Caco-2 (cell line): Measurements from ENCODE around the gene WARS2. TPM values are rescaled to one million over a fixed set of nuclear protein-coding genes. Genes with fewer than 3 reads are reported as not detected.

Source experiments
- BruUV-seq: library from RNA; stranded (reverse); fragments of 400-500 nt; replicated peaks from 2 replicates; lab custom pipeline; 2021; lab: Mats Ljungman, UMichigan
- CTCF ChIA-PET: fragments of 300-600 bp; sonication (Branson Sonifier 250); formaldehyde crosslinking; loops from one replicate; lab custom pipeline; 2022; ENCODE audit warnings: antibody characterized with exemption; lab: Charles Lee
- POLR2A ChIA-PET: fragments of 300-600 bp; sonication (Branson Sonifier 250); formaldehyde crosslinking; loops from one replicate; lab custom pipeline; 2022; ENCODE audit warnings: antibody characterized with exemption; lab: Charles Lee
- DNase-seq, 2 experiments: peaks; one replicate each; pipeline versions ENCODE4 v3.0.0 to v3.0.0-alpha.2; 2020 to 2022
- H3K27me3 ChIP-seq: replicated peaks from 2 replicates; pipeline ENCODE4 v1.6.0; 2011; ENCODE audit warnings: low read length; ENCODE audit not compliant: control insufficient read depth, insufficient read depth
- H3K36me3 ChIP-seq: 2 replicates; pipeline ENCODE4 v1.5.1; 2011; ENCODE audit warnings: low read length; ENCODE audit not compliant: control insufficient read depth, insufficient read depth
- H3K4me1 ChIP-seq: fragments of 250-450 bp; sonication (Bioruptor Pico); 2 replicates; pipeline ENCODE4 v1.5.1; 2020; ENCODE audit warnings: mild to moderate bottlenecking
- H3K4me3 ChIP-seq: 2 replicates; pipeline ENCODE4 v1.5.1; 2011; ENCODE audit warnings: low read depth, mild to moderate bottlenecking, control low read depth, low read length
- H3K9me3 ChIP-seq: fragments of 250-450 bp; sonication (Bioruptor Pico); 2 replicates; pipeline ENCODE4 v1.5.1; 2020; ENCODE audit warnings: mild to moderate bottlenecking, moderate library complexity
- H3K27ac Mint-ChIP-seq: one replicate; pipeline ENCODE4 v1.8.0; 2022; ENCODE audit warnings: mixed read lengths; ENCODE audit not compliant: unreplicated experiment
- H3K27me3 Mint-ChIP-seq: one replicate; pipeline ENCODE4 v1.8.0; 2022; ENCODE audit warnings: mixed read lengths; ENCODE audit not compliant: insufficient read depth, unreplicated experiment
- H3K36me3 Mint-ChIP-seq: one replicate; pipeline ENCODE4 v1.8.0; 2022; ENCODE audit warnings: mild to moderate bottlenecking, mixed read lengths; ENCODE audit not compliant: insufficient read depth, unreplicated experiment
- H3K4me1 Mint-ChIP-seq: one replicate; pipeline ENCODE4 v1.8.0; 2022; ENCODE audit warnings: low read depth, mixed read lengths; ENCODE audit not compliant: unreplicated experiment
- H3K4me3 Mint-ChIP-seq: one replicate; pipeline ENCODE4 v1.8.0; 2022; ENCODE audit warnings: mild to moderate bottlenecking, moderate library complexity, mixed read lengths; ENCODE audit not compliant: unreplicated experiment
- H3K9me3 Mint-ChIP-seq: one replicate; pipeline ENCODE4 v1.8.0; 2022; ENCODE audit warnings: mixed read lengths; ENCODE audit not compliant: unreplicated experiment
- CTCF ChIP-seq, 2 experiments: fragments of 200-600 bp in 1 of 2; IDR thresholded peaks; 1 replicate in 1 of 2; 2 replicates in 1 of 2; pipeline versions ENCODE4 v1.5.1 to v1.8.0; 2011 to 2022; ENCODE audit warnings: antibody characterized with exemption in 1 of 2, control low read depth in 1 of 2, inconsistent platforms in 1 of 2, low read depth in 1 of 2, low read length in 1 of 2, mild to moderate bottlenecking in 1 of 2, moderate library complexity in 1 of 2; ENCODE audit not compliant: insufficient read depth in 1 of 2, severe bottlenecking in 1 of 2, unreplicated experiment in 1 of 2
- intact Hi-C: fragments of 100-400 bp; cut with micrococcal nuclease; formaldehyde crosslinking; loops from one replicate; pipeline ENCODE4 v1.10.0; 2022; ENCODE audit not compliant: unreplicated experiment
- total RNA-seq: library from RNA; stranded (reverse); gene quantifications from 2 replicates; pipeline ENCODE4 v1.2.3, GENCODE V29; 2022

Gene WARS2
- total RNA-seq, 1 experiment from 2014 or later, result 11.9 TPM

- DNase-seq, result no peak
- Mint-ChIP-seq H3K9me3 (no peaks in the 10 kb centered on the region), H3K27me3 (no peaks in the 10 kb centered on the region), H3K27ac (no peak overlapping the region), H3K36me3 (no peaks in the 10 kb centered on the region), H3K4me1 (no peaks in the 10 kb centered on the region), H3K4me3 (no peak overlapping the region)
- Histone ChIP-seq H3K27me3 (no peaks in the 10 kb centered on the region), H3K9me3 (no peaks in the 10 kb centered on the region), H3K36me3 (no peaks in the 10 kb centered on the region), H3K4me1 (no peaks in the 10 kb centered on the region), H3K4me3 (no peak overlapping the region)
- ChIA-PET CTCF (no interaction called here), POLR2A (no interaction called here)
- intact Hi-C loops, result no loop called here
- no TSS peak for BruUV-seq
- no peak for TF ChIP-seq CTCF (IDR thresholded peaks at IDR 0.05; ENCODE audit: insufficient read depth in 1 of 2, low read depth in 1 of 2, low read length in 1 of 2, severe bottlenecking in 1 of 2, unreplicated experiment in 1 of 2)
These were observed 28.2 kb downstream of the WARS2 start for GRCh38 chr1:119112244-119112643.

GRCh38 chr1:119108988-119109387 lies 31.5 kb downstream of the WARS2 start:
- BruUV-seq, result no TSS peak
- CTCF ChIA-PET, result no interaction called here
- Mint-ChIP-seq H3K4me1 (no peaks in the 10 kb centered on the region), H3K36me3 (no peaks in the 10 kb centered on the region), H3K27me3 (no peaks in the 10 kb centered on the region), H3K4me3 (no peak overlapping the region), H3K27ac (no peak overlapping the region), H3K9me3 (no peaks in the 10 kb centered on the region)
- no peak overlapping the region for H3K4me3 ChIP-seq
- H3K36me3 ChIP-seq, result no peaks in the 10 kb centered on the region
- H3K4me1 ChIP-seq, result no peaks in the 10 kb centered on the region
- H3K9me3 ChIP-seq, result no peaks in the 10 kb centered on the region
- POLR2A ChIA-PET, result no interaction called here
- DNase-seq, result no peak
- intact Hi-C loops, result no loop called here
- H3K27me3 ChIP-seq, result no peaks in the 10 kb centered on the region
- no peak for TF ChIP-seq CTCF (IDR thresholded peaks at IDR 0.05; ENCODE audit: insufficient read depth in 1 of 2, low read depth in 1 of 2, low read length in 1 of 2, severe bottlenecking in 1 of 2, unreplicated experiment in 1 of 2)

- intact Hi-C loops, result no loop called here
- no peak overlapping the region for H3K4me3 ChIP-seq
- no peak for TF ChIP-seq CTCF (IDR thresholded peaks at IDR 0.05; ENCODE audit: insufficient read depth in 1 of 2, low read depth in 1 of 2, low read length in 1 of 2, severe bottlenecking in 1 of 2, unreplicated experiment in 1 of 2)
- H3K27me3 Mint-ChIP-seq, result no peaks in the 10 kb centered on the region
- ChIA-PET CTCF (no interaction called here), POLR2A (no interaction called here)
- no peaks in the 10 kb centered on the region for H3K9me3 ChIP-seq
- no peaks in the 10 kb centered on the region for H3K36me3 Mint-ChIP-seq
- no TSS peak for BruUV-seq
- DNase-seq, result no peak
- no peaks in the 10 kb centered on the region for H3K36me3 ChIP-seq
- H3K4me1 Mint-ChIP-seq, result no peaks in the 10 kb centered on the region
- no peaks in the 10 kb centered on the region for H3K9me3 Mint-ChIP-seq
- H3K4me3 Mint-ChIP-seq, result no peak overlapping the region
- H3K27me3 ChIP-seq, result no peaks in the 10 kb centered on the region
- no peak overlapping the region for H3K27ac Mint-ChIP-seq
- H3K4me1 ChIP-seq, result no peaks in the 10 kb centered on the region
These were observed 36.7 kb downstream of the WARS2 start for GRCh38 chr1:119103764-119104163.
